IMR-90 (cell line): ENCODE measurements around the gene ENPEP. TPM values are rescaled to one million over a fixed set of nuclear protein-coding genes. Genes with fewer than 3 reads are reported as not detected.

ENCODE experiments used
- ATAC-seq: fragments of 200-7000 bp; cut with Tn5 transposase; 2 replicates; pipeline ENCODE4 v1.9.1; 2020; ENCODE audit warnings: low read depth, mild to moderate bottlenecking, moderate library complexity
- BruUV-seq: library from RNA; stranded (reverse); fragments of 400-500 nt; replicated peaks from 2 replicates; lab custom pipeline; 2021; lab: Mats Ljungman, UMichigan
- CTCF ChIA-PET: fragments of 300-600 bp; formaldehyde crosslinking; extraction: SDS; loops from one replicate; lab custom pipeline; 2021; ENCODE audit warnings: antibody characterized with exemption; lab: Yijun Ruan, JAX
- POLR2A ChIA-PET: fragments of 300-600 bp; sonication (Branson Sonifier 250); formaldehyde crosslinking; loops from one replicate; lab custom pipeline; 2022; ENCODE audit warnings: antibody characterized with exemption; ENCODE audit not compliant: unreplicated experiment; lab: Charles Lee
- DNase-seq: peaks from one replicate; pipeline ENCODE4 v3.0.0; 2013
- H2AFZ ChIP-seq: replicated peaks from 2 replicates; pipeline ENCODE3; 2013; ENCODE audit warnings: low read length, mild to moderate bottlenecking; ENCODE audit not compliant: poor library complexity
- H2AK5ac ChIP-seq: 2 replicates; pipeline ENCODE4 v1.6.1; 2013; ENCODE audit warnings: low read depth, low read length, inconsistent platforms
- H2AK9ac ChIP-seq: replicated peaks from 2 replicates; pipeline ENCODE3; 2013; ENCODE audit warnings: mild to moderate bottlenecking, low read depth, low read length, moderate library complexity; ENCODE audit not compliant: poor library complexity
- H2BK120ac ChIP-seq: 2 replicates; pipeline ENCODE4 v1.6.1; 2013; ENCODE audit warnings: low read depth, low read length, inconsistent platforms
- H2BK15ac ChIP-seq: 3 replicates; pipeline ENCODE4 v1.6.1; 2013; ENCODE audit warnings: low read depth, low read length, inconsistent platforms
- H2BK20ac ChIP-seq: 2 replicates; pipeline ENCODE4 v1.6.1; 2013; ENCODE audit warnings: low read depth, mild to moderate bottlenecking, inconsistent platforms, low read length, moderate library complexity
- H2BK5ac ChIP-seq: 2 replicates; pipeline ENCODE4 v1.6.1; 2013; ENCODE audit warnings: mild to moderate bottlenecking, low read depth, low read length, inconsistent platforms; ENCODE audit not compliant: poor library complexity, severe bottlenecking
- H3K14ac ChIP-seq: replicated peaks from 2 replicates; pipeline ENCODE4 v1.6.1; 2013; ENCODE audit warnings: low read depth, low read length, inconsistent platforms
- H3K18ac ChIP-seq: 2 replicates; pipeline ENCODE4 v1.6.1; 2013; ENCODE audit warnings: low read depth, low read length, control low read depth
- H3K23ac ChIP-seq: 2 replicates; pipeline ENCODE4 v1.6.1; 2013; ENCODE audit warnings: low read depth, low read length, inconsistent platforms
- H3K27ac ChIP-seq: 2 replicates; pipeline ENCODE4 v1.5.1; 2013; ENCODE audit warnings: mild to moderate bottlenecking, control low read depth, low read length; ENCODE audit not compliant: insufficient read depth
- H3K27me3 ChIP-seq: 2 replicates; pipeline ENCODE4 v1.6.1; 2013; ENCODE audit warnings: low read length; ENCODE audit not compliant: control insufficient read depth, insufficient read depth
- H3K36me3 ChIP-seq: 2 replicates; pipeline ENCODE4 v1.6.1; 2013; ENCODE audit warnings: low read length, mixed read lengths; ENCODE audit not compliant: control insufficient read depth, insufficient read depth
- H3K4ac ChIP-seq: 2 replicates; pipeline ENCODE4 v1.6.1; 2013; ENCODE audit warnings: low read depth, low read length, inconsistent platforms
- H3K4me1 ChIP-seq: 2 replicates; pipeline ENCODE4 v1.6.1; 2013; ENCODE audit warnings: low read length, mixed read lengths; ENCODE audit not compliant: control insufficient read depth, insufficient read depth
- H3K4me2 ChIP-seq: 2 replicates; pipeline ENCODE4 v1.6.1; 2013; ENCODE audit warnings: low read depth, mild to moderate bottlenecking, control low read depth, low read length, moderate library complexity
- H3K4me3 ChIP-seq: 2 replicates; pipeline ENCODE4 v1.5.1; 2013; ENCODE audit warnings: low read depth, mild to moderate bottlenecking, control low read depth, low read length, moderate library complexity; ENCODE audit not compliant: insufficient read depth
- H3K56ac ChIP-seq: 2 replicates; pipeline ENCODE4 v1.6.1; 2013; ENCODE audit warnings: low read length, inconsistent platforms; ENCODE audit not compliant: insufficient read depth; ENCODE audit errors: extremely low read depth
- H3K79me1 ChIP-seq, 2 experiments: 2 replicates each; pipeline ENCODE4 v1.6.1; 2013; ENCODE audit warnings: low read length in 2 of 2, inconsistent platforms in 1 of 2, low read depth in 1 of 2
- H3K9ac ChIP-seq: 2 replicates; pipeline ENCODE4 v1.6.1; 2013; ENCODE audit warnings: low read depth, low read length, control low read depth
- H3K9me1 ChIP-seq: 2 replicates; pipeline ENCODE4 v1.6.1; 2013; ENCODE audit warnings: low read length, inconsistent platforms; ENCODE audit not compliant: insufficient read depth
- H3K9me3 ChIP-seq: 2 replicates; pipeline ENCODE4 v1.6.1; 2013; ENCODE audit warnings: low read length; ENCODE audit not compliant: control insufficient read depth, insufficient read depth
- H4K20me1 ChIP-seq: 2 replicates; pipeline ENCODE4 v1.6.1; 2013; ENCODE audit warnings: low read length, inconsistent platforms; ENCODE audit not compliant: insufficient read depth
- H4K5ac ChIP-seq: 2 replicates; pipeline ENCODE4 v1.6.1; 2013; ENCODE audit warnings: mild to moderate bottlenecking, low read depth, low read length, control low read depth
- H4K8ac ChIP-seq, 2 experiments: 2 replicates each; pipeline ENCODE4 v1.6.1; 2013; ENCODE audit warnings: low read depth in 2 of 2, low read length in 2 of 2, control low read depth in 1 of 2, inconsistent platforms in 1 of 2
- H4K91ac ChIP-seq: 2 replicates; pipeline ENCODE4 v1.6.1; 2013; ENCODE audit warnings: low read depth, low read length, inconsistent platforms; ENCODE audit not compliant: insufficient read depth
- BHLHE40 ChIP-seq: fragments of 150-350 bp; IDR thresholded peaks from 2 replicates; pipeline ENCODE4 v1.6.1; 2016; ENCODE audit warnings: mild to moderate bottlenecking, low read depth, low read length
- CTCF ChIP-seq: conservative IDR thresholded peaks from 2 replicates; pipeline ENCODE4 v1.5.1; 2012; ENCODE audit warnings: mild to moderate bottlenecking, low read depth, low read length, improper control_type of control experiment
- MAFK ChIP-seq: IDR thresholded peaks from 2 replicates; pipeline ENCODE4 v1.6.1; 2012; ENCODE audit warnings: low read depth, low read length, improper control_type of control experiment
- MAZ ChIP-seq: IDR thresholded peaks from 2 replicates; pipeline ENCODE4 v1.6.1; 2012; ENCODE audit warnings: low read depth, mild to moderate bottlenecking, low read length, improper control_type of control experiment, moderate library complexity, borderline replicate concordance
- RCOR1 ChIP-seq: IDR thresholded peaks from 2 replicates; pipeline ENCODE4 v1.6.1; 2012; ENCODE audit warnings: mild to moderate bottlenecking, low read length, improper control_type of control experiment; ENCODE audit not compliant: insufficient replicate concordance
- SMC3 ChIP-seq: fragments of 150-350 bp; IDR thresholded peaks from 2 replicates; pipeline ENCODE4 v1.6.1; 2016; ENCODE audit warnings: low read depth, mild to moderate bottlenecking, antibody characterized with exemption, low read length, moderate library complexity
- USF2 ChIP-seq: fragments of 150-350 bp; IDR thresholded peaks from 2 replicates; pipeline ENCODE4 v1.6.1; 2017; ENCODE audit warnings: mild to moderate bottlenecking, antibody characterized with exemption, low read length, low read depth
- WGBS, 2 experiments: methylation state at CpG; one replicate each; pipeline versions ENCODE4 v1.1.5 to v1.1.7; 2013; ENCODE audit warnings: missing lambda C conversion rate in 2 of 2; ENCODE audit not compliant: insufficient read length in 1 of 2; ENCODE audit errors: extremely low coverage in 2 of 2; 5-methylcytosine and 5-hydroxymethylcytosine counted together
- dilution Hi-C: fragments of 300-500 bp; cut with HindIII; formaldehyde crosslinking; loops from one replicate; pipeline ENCODE4 v1.14.3; 2018; ENCODE audit warnings: low sequenced_read_pairs; ENCODE audit not compliant: unreplicated experiment
- in situ Hi-C: fragments of 300-500 bp; cut with MboI; formaldehyde crosslinking; loops from 3 replicates; pipeline ENCODE4 v1.14.3; 2019; ENCODE audit warnings: low sequenced_read_pairs, inconsistent platforms, mixed read lengths
- intact Hi-C: fragments of 100-400 bp; cut with micrococcal nuclease; formaldehyde crosslinking; loops from 2 replicates; pipeline ENCODE4 v1.10.0; 2022
- polyA plus RNA-seq, 3 experiments: library from polyadenylated mRNA; depleted of rRNA; stranded (reverse); fragments of >200 nt; gene quantifications; 2 replicates each; pipeline ENCODE4 v1.2.3, GENCODE V29; 2012; ENCODE audit warnings: low replicate concordance in 1 of 3
- total RNA-seq: library from RNA; depleted of rRNA; stranded (reverse); fragments of >200 nt; gene quantifications from 2 replicates; pipeline ENCODE4 v1.2.3, GENCODE V29; 2012

The ENPEP gene
- total and polyA plus RNA-seq, 2 of the 4 experiments (the other 2 are of a cell fraction): 0.12 to 0.18 TPM

DNA sequence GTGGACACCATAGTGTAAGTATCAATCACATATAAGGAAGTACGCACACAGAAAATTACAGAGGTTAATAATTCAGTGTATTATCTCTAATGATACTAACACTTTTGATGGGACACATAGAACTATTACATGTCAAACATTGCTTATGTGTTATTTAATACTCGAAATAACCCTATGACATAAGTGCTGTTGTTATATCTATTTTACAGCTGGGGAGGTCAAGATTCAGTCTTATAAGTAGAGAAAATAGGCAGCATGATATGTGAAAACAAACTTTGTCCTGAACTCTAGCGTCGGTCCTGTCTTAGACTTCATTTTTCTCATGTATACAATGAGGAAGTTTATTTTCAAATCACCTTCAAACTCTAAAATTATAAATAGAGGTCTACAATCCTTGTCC, 23.2 kb downstream of the ENPEP start:
- Histone ChIP-seq H4K8ac (no peak overlapping the region), H3K18ac (no peak overlapping the region), H2AK5ac (no peak overlapping the region), H3K56ac (no peak overlapping the region), H4K20me1 (no peaks in the 10 kb centered on the region), H3K4me3 (no peak overlapping the region), H3K27me3 (no peaks in the 10 kb centered on the region), H3K27ac (no peak overlapping the region), H4K5ac (no peak overlapping the region), H3K23ac (no peak overlapping the region), H2BK15ac (no peak overlapping the region), H2AK9ac (no peak overlapping the region), H3K9me3 (no peaks in the 10 kb centered on the region), H3K4me2 (no peak overlapping the region), H3K14ac (no peak overlapping the region), H2BK5ac (no peak overlapping the region), H3K4ac (no peak overlapping the region), H2AFZ (no peak overlapping the region), H2BK120ac (no peak overlapping the region), H3K9ac (no peak overlapping the region), H3K36me3 (no peaks in the 10 kb centered on the region), H3K9me1 (no peaks in the 10 kb centered on the region), H4K91ac (no peak overlapping the region), H3K4me1 (no peaks in the 10 kb centered on the region), H2BK20ac (no peak overlapping the region), H3K79me1 (no peaks in the 10 kb centered on the region)
- in situ Hi-C loops (no loop called here), intact Hi-C loops (no loop called here), dilution Hi-C loops (no loop called here)
- no peak for TF ChIP-seq CTCF
- TF ChIP-seq MAZ: no peak
- TF ChIP-seq MAFK: no peak
- no peak for TF ChIP-seq USF2
- TF ChIP-seq BHLHE40: no peak
- TF ChIP-seq SMC3: no peak
- TF ChIP-seq RCOR1: no peak
- DNase-seq (no peak), ATAC-seq (no peak)
- POLR2A ChIA-PET: no interaction called here
- CTCF ChIA-PET: interaction anchor here (0.9 kb wide), 1 partner anchor 500 kb away, joined by 3 read pairs; no protein-coding TSS in a partner anchor
- WGBS, 2 experiments: no CpG with 5 or more reads among the region's 4 CpGs
- BruUV-seq: no TSS peak
